OCI-LY1 (cell line): ENCODE results near the gene RAD51B.

Source experiments
- H2AFZ ChIP-seq: fragments of 200-600 bp; sonication (generic), shearing (Covaris generic); 2 replicates; pipeline ENCODE4 v1.6.0; 2014; ENCODE audit warnings: antibody characterized with exemption, mild to moderate bottlenecking, low read length
- H3F3A ChIP-seq: fragments of 200-600 bp; sonication (generic), shearing (Covaris generic); 2 replicates; pipeline ENCODE4 v1.6.0; 2014; ENCODE audit warnings: mild to moderate bottlenecking, antibody characterized with exemption, low read length, moderate library complexity; ENCODE audit not compliant: insufficient read depth
- H3K27ac ChIP-seq: fragments of 200-600 bp; sonication (generic); 2 replicates; pipeline ENCODE4 v1.5.1; 2014; ENCODE audit warnings: low read length, mixed run types, mild to moderate bottlenecking, low read depth; ENCODE audit not compliant: poor library complexity, severe bottlenecking
- H3K27me3 ChIP-seq: fragments of 200-600 bp; sonication (generic); 2 replicates; pipeline ENCODE4 v1.6.0; 2014; ENCODE audit warnings: antibody characterized with exemption, mild to moderate bottlenecking, low read length, moderate library complexity; ENCODE audit not compliant: insufficient read depth
- H3K36me3 ChIP-seq: fragments of 200-600 bp; sonication (generic); 2 replicates; pipeline ENCODE4 v1.6.1; 2014; ENCODE audit warnings: mild to moderate bottlenecking, antibody characterized with exemption, low read length, moderate library complexity, mixed read lengths; ENCODE audit not compliant: insufficient read depth
- H3K4me1 ChIP-seq: fragments of 200-600 bp; sonication (generic); 2 replicates; pipeline ENCODE4 v1.5.1; 2014; ENCODE audit warnings: mild to moderate bottlenecking, low read length, moderate library complexity; ENCODE audit not compliant: insufficient read depth, severe bottlenecking
- H3K4me2 ChIP-seq: fragments of 200-600 bp; sonication (generic), shearing (Covaris generic); 2 replicates; pipeline ENCODE4 v1.6.1; 2014; ENCODE audit warnings: low read length
- H3K4me3 ChIP-seq: fragments of 200-600 bp; sonication (generic); 2 replicates; pipeline ENCODE4 v1.5.1; 2014; ENCODE audit warnings: low read length, low read depth, mild to moderate bottlenecking, mixed read lengths; ENCODE audit not compliant: poor library complexity, severe bottlenecking
- H3K79me2 ChIP-seq: fragments of 200-600 bp; shearing (Covaris generic); 2 replicates; pipeline ENCODE4 v1.6.1; 2016; ENCODE audit warnings: mixed run types, low read length, mixed read lengths; ENCODE audit not compliant: insufficient read depth
- H3K9ac ChIP-seq: fragments of 200-600 bp; sonication (generic), shearing (Covaris generic); 2 replicates; pipeline ENCODE4 v1.6.1; 2014; ENCODE audit warnings: mild to moderate bottlenecking, low read length, mixed read lengths
- H3K9me2 ChIP-seq: fragments of 200-600 bp; sonication (generic), shearing (Covaris generic); 2 replicates; pipeline ENCODE4 v1.6.1; 2014; ENCODE audit warnings: low read depth, mild to moderate bottlenecking, low read length, mixed read lengths
- H3K9me3 ChIP-seq: fragments of 200-600 bp; shearing (Covaris generic); 2 replicates; pipeline ENCODE4 v1.6.1; 2014; ENCODE audit warnings: low read length, mixed read lengths
- H4K20me1 ChIP-seq: fragments of 200-600 bp; sonication (generic), shearing (Covaris generic); 2 replicates; pipeline ENCODE4 v1.6.0; 2016; ENCODE audit warnings: mild to moderate bottlenecking, low read length; ENCODE audit not compliant: insufficient read depth
- EZH2 ChIP-seq: fragments of 200-600 bp; sonication (generic), shearing (Covaris generic); IDR thresholded peaks from 2 replicates; pipeline ENCODE4 v1.8.0; 2017; ENCODE audit warnings: borderline replicate concordance, mixed run types, mild to moderate bottlenecking, antibody characterized with exemption, low read length, moderate library complexity, mixed read lengths
- TF ChIP-seq, protein P1 (sequence below): fragments of 200-600 bp; sonication (generic), shearing (Covaris generic); IDR thresholded peaks from 2 replicates; pipeline ENCODE4 v1.5.1; 2017; ENCODE audit warnings: mild to moderate bottlenecking, antibody characterized with exemption, low read length, moderate library complexity, mixed read lengths

Gene RAD51B

GRCh38 chr14:68596211-68596610 lies 776.6 kb downstream of the RAD51B start:
- Histone ChIP-seq H3K4me1 (no peaks in the 10 kb centered on the region), H3K27me3 (no peaks in the 10 kb centered on the region), H3K4me3 (no peak overlapping the region), H3K9ac (no peak overlapping the region), H2AFZ (no peak overlapping the region), H3K4me2 (no peak overlapping the region), H3K79me2 (no peaks in the 10 kb centered on the region), H3K36me3 (no peaks in the 10 kb centered on the region), H3F3A (no peaks in the 10 kb centered on the region), H3K9me3 (no peaks in the 10 kb centered on the region), H3K9me2 (no peaks in the 10 kb centered on the region), H3K27ac (no peak overlapping the region), H4K20me1 (no peaks in the 10 kb centered on the region)
- no peak for TF ChIP-seq EZH2
- TF ChIP-seq, protein P1, sequence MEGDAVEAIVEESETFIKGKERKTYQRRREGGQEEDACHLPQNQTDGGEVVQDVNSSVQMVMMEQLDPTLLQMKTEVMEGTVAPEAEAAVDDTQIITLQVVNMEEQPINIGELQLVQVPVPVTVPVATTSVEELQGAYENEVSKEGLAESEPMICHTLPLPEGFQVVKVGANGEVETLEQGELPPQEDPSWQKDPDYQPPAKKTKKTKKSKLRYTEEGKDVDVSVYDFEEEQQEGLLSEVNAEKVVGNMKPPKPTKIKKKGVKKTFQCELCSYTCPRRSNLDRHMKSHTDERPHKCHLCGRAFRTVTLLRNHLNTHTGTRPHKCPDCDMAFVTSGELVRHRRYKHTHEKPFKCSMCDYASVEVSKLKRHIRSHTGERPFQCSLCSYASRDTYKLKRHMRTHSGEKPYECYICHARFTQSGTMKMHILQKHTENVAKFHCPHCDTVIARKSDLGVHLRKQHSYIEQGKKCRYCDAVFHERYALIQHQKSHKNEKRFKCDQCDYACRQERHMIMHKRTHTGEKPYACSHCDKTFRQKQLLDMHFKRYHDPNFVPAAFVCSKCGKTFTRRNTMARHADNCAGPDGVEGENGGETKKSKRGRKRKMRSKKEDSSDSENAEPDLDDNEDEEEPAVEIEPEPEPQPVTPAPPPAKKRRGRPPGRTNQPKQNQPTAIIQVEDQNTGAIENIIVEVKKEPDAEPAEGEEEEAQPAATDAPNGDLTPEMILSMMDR, result no peak

DNA sequence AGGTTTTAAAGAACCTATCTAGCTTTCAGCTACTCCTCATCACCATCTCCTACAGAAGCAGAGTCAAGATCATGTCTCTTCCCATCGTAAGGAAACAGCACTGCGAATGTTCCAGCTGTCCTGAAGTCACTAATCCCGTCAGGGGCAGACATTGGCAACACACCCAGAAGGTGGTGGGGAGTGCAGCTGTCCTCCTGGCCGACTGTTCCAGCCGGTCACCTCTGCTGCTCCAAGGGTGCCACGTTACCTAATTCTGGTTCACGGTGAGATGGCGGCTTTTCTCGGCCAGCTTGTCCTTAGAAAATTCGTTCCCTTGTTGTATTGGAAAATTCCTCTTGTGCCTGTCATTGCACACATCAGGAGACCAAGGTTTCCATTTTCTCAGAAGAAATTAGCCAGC lies 777.1 kb downstream of the RAD51B start:
- Histone ChIP-seq H3K4me3 (no peak overlapping the region), H3K9me3 (no peaks in the 10 kb centered on the region), H3F3A (no peaks in the 10 kb centered on the region), H3K4me2 (no peak overlapping the region), H3K4me1 (no peaks in the 10 kb centered on the region), H3K79me2 (no peaks in the 10 kb centered on the region), H3K27me3 (no peaks in the 10 kb centered on the region), H2AFZ (no peak overlapping the region), H3K9ac (no peak overlapping the region), H3K9me2 (no peaks in the 10 kb centered on the region), H3K27ac (no peak overlapping the region), H4K20me1 (no peaks in the 10 kb centered on the region), H3K36me3 (no peaks in the 10 kb centered on the region)
- TF ChIP-seq, protein P1, result no peak
- no peak for TF ChIP-seq EZH2

DNA sequence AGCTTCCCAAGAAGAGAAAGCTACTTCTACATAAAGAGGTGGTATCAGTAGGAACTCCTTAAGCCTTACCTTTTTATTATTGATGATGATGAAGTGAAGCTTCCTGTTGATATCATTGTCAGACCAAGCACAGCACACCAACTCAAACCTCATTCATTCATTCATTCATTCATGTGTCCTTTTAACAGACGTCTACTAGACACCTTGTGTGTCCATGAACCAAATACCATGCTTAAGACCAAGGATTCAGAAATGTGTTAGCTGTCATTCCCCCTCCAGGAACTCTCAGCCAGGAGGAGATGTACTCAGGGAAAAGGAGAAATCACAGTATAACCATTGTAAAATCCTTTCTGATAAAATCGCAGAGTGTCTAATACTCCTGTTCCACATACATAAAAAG lies 778.5 kb downstream of the RAD51B start:
- Histone ChIP-seq H3K9ac (no peak overlapping the region), H3K9me2 (no peaks in the 10 kb centered on the region)

More for the DNA sequence above, 778.5 kb downstream of the RAD51B start:
- no peaks in the 10 kb centered on the region for H3K27me3 ChIP-seq
- no peak for TF ChIP-seq EZH2
- TF ChIP-seq, protein P1, result no peak
- no peaks in the 10 kb centered on the region for H3K36me3 ChIP-seq
- H3K27ac ChIP-seq, result no peak overlapping the region
- no peaks in the 10 kb centered on the region for H3K4me1 ChIP-seq
- H3K4me2 ChIP-seq, result no peak overlapping the region
- no peaks in the 10 kb centered on the region for H4K20me1 ChIP-seq
- no peaks in the 10 kb centered on the region for H3F3A ChIP-seq
- no peak overlapping the region for H3K4me3 ChIP-seq
- H3K9me3 ChIP-seq, result no peaks in the 10 kb centered on the region
- H2AFZ ChIP-seq, result no peak overlapping the region
- H3K79me2 ChIP-seq, result no peaks in the 10 kb centered on the region
